CD4-positive, alpha-beta T cell (primary cell): Measurements from ENCODE around the gene HLA-DPA1. TPM values are rescaled to one million over a fixed set of nuclear protein-coding genes. Genes with fewer than 3 reads are reported as not detected.

ENCODE experiments used
- ATAC-seq: fragments of 200-7000 bp; cut with Tn5 transposase; one replicate; pipeline ENCODE4 v1.10.0; 2022; ENCODE audit warnings: mild to moderate bottlenecking; ENCODE audit not compliant: poor library complexity
- CTCF ChIA-PET: fragments of 350-600 bp; sonication (Branson Sonifier 250); formaldehyde crosslinking; loops from one replicate; lab custom pipeline; 2021; ENCODE audit warnings: antibody characterized with exemption, inconsistent platforms; lab: Charles Lee
- POLR2A ChIA-PET: fragments of 350-600 bp; sonication (Branson Sonifier 250); formaldehyde crosslinking; loops from one replicate; lab custom pipeline; 2021; ENCODE audit warnings: antibody characterized with exemption, inconsistent platforms; lab: Charles Lee
- DNase-seq, 14 experiments: peaks; one replicate each; pipeline ENCODE4 v3.0.0-alpha.2; 2013 to 2020; ENCODE audit warnings: mixed read lengths in 2 of 14
- H3K27ac ChIP-seq, 2 donors: one replicate each; pipeline versions ENCODE4 v1.5.1 to v1.7.0; 2013; ENCODE audit warnings: low read length in 2 of 2, low read depth in 1 of 2, mild to moderate bottlenecking in 1 of 2
- H3K27me3 ChIP-seq, 2 experiments: 1 replicate in 1 of 2; 2 replicates in 1 of 2; pipeline versions ENCODE4 v1.6.1 to v1.7.0; 2013; ENCODE audit warnings: low read length in 2 of 2, control low read depth in 1 of 2, mild to moderate bottlenecking in 1 of 2, moderate library complexity in 1 of 2; ENCODE audit not compliant: insufficient read depth in 2 of 2, control insufficient read depth in 1 of 2
- H3K36me3 ChIP-seq: one replicate; pipeline ENCODE4 v1.6.1; 2013; ENCODE audit warnings: low read length, control low read depth; ENCODE audit not compliant: insufficient read depth
- H3K4me1 ChIP-seq: one replicate; pipeline ENCODE4 v1.6.1; 2013; ENCODE audit warnings: low read length, control low read depth; ENCODE audit not compliant: insufficient read depth
- H3K4me3 ChIP-seq: one replicate; pipeline ENCODE4 v1.5.1; 2013; ENCODE audit warnings: mild to moderate bottlenecking, low read length, moderate library complexity
- H3K9me3 ChIP-seq, 2 experiments: 1 replicate in 1 of 2; 2 replicates in 1 of 2; pipeline versions ENCODE4 v1.6.1 to v1.7.0; 2013; ENCODE audit warnings: low read length in 2 of 2, mild to moderate bottlenecking in 2 of 2, control low read depth in 1 of 2, moderate library complexity in 1 of 2; ENCODE audit not compliant: control insufficient read depth in 1 of 2, insufficient read depth in 1 of 2
- H3K27ac Mint-ChIP-seq: one replicate; pipeline ENCODE4 v1.8.0; 2020; ENCODE audit warnings: mixed read lengths
- H3K27me3 Mint-ChIP-seq: one replicate; pipeline ENCODE4 v1.8.0; 2021; ENCODE audit warnings: mixed read lengths
- H3K36me3 Mint-ChIP-seq: one replicate; pipeline ENCODE4 v1.8.0; 2021; ENCODE audit warnings: low read depth, mixed read lengths
- H3K4me1 Mint-ChIP-seq: one replicate; pipeline ENCODE4 v1.8.0; 2021; ENCODE audit warnings: low read depth, mixed read lengths
- H3K4me3 Mint-ChIP-seq: one replicate; pipeline ENCODE4 v1.8.0; 2020; ENCODE audit warnings: mild to moderate bottlenecking, mixed read lengths
- H3K9me3 Mint-ChIP-seq: one replicate; pipeline ENCODE4 v1.8.0; 2020; ENCODE audit warnings: mixed read lengths
- intact Hi-C, 2 experiments: fragments of 100-400 bp; cut with DNase I in 1 of 2; cut with micrococcal nuclease in 1 of 2; formaldehyde crosslinking; loops; one replicate each; pipeline versions ENCODE4 v1.15.1 to v1.9.0; 2023 to 2025; cut with DNase I, micrococcal nuclease
- total RNA-seq, 174 experiments: library from RNA in 2 of 174; stranded (reverse) in 2 of 174; gene quantifications; one replicate each; pipeline ENCODE4 v1.2.3 and lab custom pipeline; 2021 to 2026
- TF ChIP-seq, protein P1 (sequence below): fragments of 200-600 bp; IDR thresholded peaks from one replicate; pipeline ENCODE4 v1.8.0; 2022; ENCODE audit warnings: antibody characterized with exemption, mild to moderate bottlenecking

HLA-DPA1 gene
- total RNA-seq, 2 experiments from 2014 or later: 19.4 to 19.9 TPM

DNA sequence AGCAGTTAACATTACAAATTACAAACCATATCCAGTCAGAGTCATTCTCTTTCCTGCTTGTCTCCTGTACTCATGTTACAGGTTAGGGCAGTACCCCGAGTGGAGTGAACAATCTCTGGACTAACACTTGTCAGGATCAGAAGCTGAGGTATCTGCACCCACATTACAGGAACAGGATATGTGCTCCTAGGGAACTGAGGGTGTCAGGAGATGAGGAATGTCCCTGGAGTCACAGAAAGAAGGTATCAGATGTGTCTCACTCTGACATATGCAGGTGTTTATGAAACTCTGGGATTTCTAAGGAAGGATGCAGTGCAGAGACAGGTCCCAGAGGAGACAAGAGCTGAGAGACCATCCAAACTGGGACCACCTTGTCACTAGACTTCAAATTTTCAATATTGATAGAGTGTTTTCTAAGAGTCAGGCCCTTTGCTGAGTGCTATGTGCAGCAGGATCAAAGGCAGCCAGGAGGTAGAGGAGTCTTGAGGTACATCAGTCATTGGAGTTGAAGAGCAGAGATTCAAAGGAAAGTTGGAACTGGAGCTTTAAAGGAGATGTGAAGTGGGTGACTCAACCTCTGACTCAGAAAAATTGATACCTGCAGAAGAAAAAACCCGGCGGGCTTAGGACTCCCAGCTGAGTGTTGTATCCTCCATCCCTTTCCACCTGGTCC lies 14.9 kb upstream of the HLA-DPA1 start:
- TF ChIP-seq, protein P1, sequence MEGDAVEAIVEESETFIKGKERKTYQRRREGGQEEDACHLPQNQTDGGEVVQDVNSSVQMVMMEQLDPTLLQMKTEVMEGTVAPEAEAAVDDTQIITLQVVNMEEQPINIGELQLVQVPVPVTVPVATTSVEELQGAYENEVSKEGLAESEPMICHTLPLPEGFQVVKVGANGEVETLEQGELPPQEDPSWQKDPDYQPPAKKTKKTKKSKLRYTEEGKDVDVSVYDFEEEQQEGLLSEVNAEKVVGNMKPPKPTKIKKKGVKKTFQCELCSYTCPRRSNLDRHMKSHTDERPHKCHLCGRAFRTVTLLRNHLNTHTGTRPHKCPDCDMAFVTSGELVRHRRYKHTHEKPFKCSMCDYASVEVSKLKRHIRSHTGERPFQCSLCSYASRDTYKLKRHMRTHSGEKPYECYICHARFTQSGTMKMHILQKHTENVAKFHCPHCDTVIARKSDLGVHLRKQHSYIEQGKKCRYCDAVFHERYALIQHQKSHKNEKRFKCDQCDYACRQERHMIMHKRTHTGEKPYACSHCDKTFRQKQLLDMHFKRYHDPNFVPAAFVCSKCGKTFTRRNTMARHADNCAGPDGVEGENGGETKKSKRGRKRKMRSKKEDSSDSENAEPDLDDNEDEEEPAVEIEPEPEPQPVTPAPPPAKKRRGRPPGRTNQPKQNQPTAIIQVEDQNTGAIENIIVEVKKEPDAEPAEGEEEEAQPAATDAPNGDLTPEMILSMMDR: no peak
- H3K36me3 ChIP-seq: peaks cover 8% of the 10 kb centered on the region
- intact Hi-C loops: no loop called here
- ChIA-PET CTCF (no interaction called here), POLR2A (no interaction called here)
- peaks cover 6% of the 10 kb centered on the region for H3K27me3 Mint-ChIP-seq
- ATAC-seq (no peak), DNase-seq (no peak)
- H3K4me3 ChIP-seq: no peak overlapping the region
- no peak overlapping the region for H3K4me3 Mint-ChIP-seq
- no peaks in the 10 kb centered on the region for H3K4me1 Mint-ChIP-seq
- H3K36me3 Mint-ChIP-seq: peaks cover 21% of the 10 kb centered on the region
- no peaks in the 10 kb centered on the region for H3K9me3 ChIP-seq
- no peak overlapping the region for H3K27ac ChIP-seq
- peaks cover 7% of the 10 kb centered on the region for H3K4me1 ChIP-seq
- H3K9me3 Mint-ChIP-seq: no peaks in the 10 kb centered on the region
- H3K27me3 ChIP-seq: peaks cover 0 to 4% of the 10 kb centered on the region in 2 experiments
- H3K27ac Mint-ChIP-seq: no peak overlapping the region

DNA sequence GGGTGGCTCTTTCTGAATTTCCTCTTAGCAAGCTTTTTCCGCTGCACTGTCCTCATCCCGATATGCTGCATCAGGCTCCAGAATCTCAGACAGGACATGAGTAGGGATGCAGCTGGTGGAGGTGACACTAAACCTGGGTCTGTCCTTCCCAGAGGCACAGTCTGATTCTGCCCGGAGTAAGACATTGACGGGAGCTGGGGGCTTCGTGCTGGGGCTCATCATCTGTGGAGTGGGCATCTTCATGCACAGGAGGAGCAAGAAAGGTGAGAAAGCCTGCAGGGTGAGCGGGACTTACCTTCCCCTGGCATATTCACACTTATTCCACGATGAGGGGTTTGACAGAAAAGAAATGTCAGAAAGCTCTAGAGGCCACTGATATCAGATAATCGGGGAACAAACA lies 12.2 kb upstream of the HLA-DPA1 start:
- Mint-ChIP-seq H3K27ac (no peak overlapping the region), H3K27me3 (no peaks in the 10 kb centered on the region), H3K36me3 (peaks cover 27% of the 10 kb centered on the region), H3K4me3 (no peak overlapping the region), H3K4me1 (peaks cover 6% of the 10 kb centered on the region), H3K9me3 (no peaks in the 10 kb centered on the region)
- Histone ChIP-seq H3K4me1 (peaks cover 7% of the 10 kb centered on the region), H3K36me3 (peaks cover 8% of the 10 kb centered on the region), H3K9me3 (no peaks in the 10 kb centered on the region), H3K27ac (no peak overlapping the region), H3K4me3 (no peak overlapping the region), H3K27me3 (no peaks in the 10 kb centered on the region)
- DNase-seq: no peak
- ATAC-seq: no peak
- intact Hi-C loops: no loop called here
- TF ChIP-seq, protein P1: no peak
- CTCF ChIA-PET: no interaction called here
- POLR2A ChIA-PET: no interaction called here

DNA sequence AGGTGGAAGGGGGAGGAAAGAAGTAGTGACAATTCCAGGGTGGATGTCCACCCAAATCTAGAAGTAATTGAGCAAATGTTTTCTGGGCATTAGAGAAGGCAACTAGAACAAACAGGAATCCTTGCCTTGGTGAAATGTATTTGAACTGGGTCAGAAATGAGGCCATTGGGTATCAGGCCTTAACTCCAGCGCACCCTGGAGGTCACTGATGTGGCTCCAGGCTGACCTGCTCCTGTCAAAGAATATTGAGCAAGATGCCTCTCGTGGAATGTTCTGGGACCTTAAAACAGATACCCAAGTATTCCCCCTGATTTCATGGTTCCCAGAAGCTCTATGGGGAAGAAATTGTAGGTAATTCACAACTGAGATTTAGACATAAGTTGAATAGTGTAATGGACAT lies 9.3 kb upstream of the HLA-DPA1 start:
- ChIA-PET POLR2A (no interaction called here), CTCF (interaction anchor here (1.0 to 1.2 kb wide), 2 partner anchors 66 to 68 kb away, joined by 4 read pairs; no protein-coding TSS in a partner anchor)
- Histone ChIP-seq H3K4me3 (no peak overlapping the region), H3K27ac (no peak overlapping the region), H3K27me3 (no peaks in the 10 kb centered on the region), H3K4me1 (peaks cover 14% of the 10 kb centered on the region), H3K36me3 (peaks cover 8% of the 10 kb centered on the region), H3K9me3 (no peaks in the 10 kb centered on the region)
- Mint-ChIP-seq H3K27me3 (peaks cover 9% of the 10 kb centered on the region), H3K4me3 (no peak overlapping the region), H3K9me3 (no peaks in the 10 kb centered on the region), H3K4me1 (peaks cover 11% of the 10 kb centered on the region), H3K36me3 (peaks cover 26% of the 10 kb centered on the region), H3K27ac (no peak overlapping the region)
- DNase-seq (peak in 3 of 14 experiments; percentile 38 to 73 (median 46)), ATAC-seq (peak; percentile 67)
- TF ChIP-seq, protein P1: peak; percentile 39
- intact Hi-C loops: loop anchor here (1.0 to 5.0 kb wide), 2 partner anchors 68 to 195 kb away; no protein-coding TSS in a partner anchor
